Naive thymus-derived CD4-positive, alpha-beta T cell (primary cell): ENCODE measurements around the gene STPG1. TPM values are rescaled to one million over a fixed set of nuclear protein-coding genes. Genes with fewer than 3 reads are reported as not detected.
A peak's percentile ranks its signal among the peaks of the same experiment; 100 is the strongest.

Experiments used
- ATAC-seq: fragments of 150-1000 bp; cut with Tn5 transposase; 2 replicates; pipeline ENCODE4 v1.10.0; 2021; ENCODE audit warnings: mild to moderate bottlenecking, moderate library complexity
- CTCF ChIA-PET: fragments of 350-600 bp; sonication (Branson Sonifier 250); formaldehyde crosslinking; loops from one replicate; lab custom pipeline; 2021; ENCODE audit warnings: antibody characterized with exemption; lab: Charles Lee
- POLR2A ChIA-PET: fragments of 350-600 bp; sonication (Branson Sonifier 250); formaldehyde crosslinking; loops from one replicate; lab custom pipeline; 2021; ENCODE audit warnings: antibody characterized with exemption, inconsistent platforms; lab: Charles Lee
- DNase-seq, 9 donors: peaks; one replicate each; pipeline versions ENCODE4 v3.0.0 to v3.0.0-alpha.2; 2020 to 2022; ENCODE audit warnings: mixed read lengths in 1 of 9
- H3K27ac ChIP-seq: one replicate; pipeline ENCODE4 v1.7.0; 2013; ENCODE audit warnings: mild to moderate bottlenecking, low read depth, low read length, moderate library complexity
- H3K27me3 ChIP-seq, 2 donors: one replicate each; pipeline ENCODE4 v1.7.0; 2013; ENCODE audit warnings: low read length in 2 of 2, mild to moderate bottlenecking in 2 of 2, moderate library complexity in 2 of 2; ENCODE audit not compliant: control insufficient read depth in 2 of 2, insufficient read depth in 2 of 2
- H3K36me3 ChIP-seq, 3 experiments: 1 replicate in 2 of 3; 2 replicates in 1 of 3; pipeline ENCODE4 v1.7.0; 2013; ENCODE audit warnings: low read length in 3 of 3, mild to moderate bottlenecking in 3 of 3, moderate library complexity in 1 of 3; ENCODE audit not compliant: insufficient read depth in 3 of 3, control insufficient read depth in 2 of 3
- H3K4me1 ChIP-seq, 2 donors: one replicate each; pipeline ENCODE4 v1.7.0; 2013; ENCODE audit warnings: low read length in 2 of 2, mild to moderate bottlenecking in 2 of 2, moderate library complexity in 1 of 2; ENCODE audit not compliant: control insufficient read depth in 2 of 2, insufficient read depth in 2 of 2
- H3K4me3 ChIP-seq: 2 replicates; pipeline ENCODE4 v1.7.0; 2013; ENCODE audit warnings: mild to moderate bottlenecking, low read length
- H3K9me3 ChIP-seq, 3 experiments: 1 replicate in 2 of 3; 2 replicates in 1 of 3; pipeline ENCODE4 v1.7.0; 2013; ENCODE audit warnings: low read length in 3 of 3; ENCODE audit not compliant: control insufficient read depth in 2 of 3
- H3K27ac Mint-ChIP-seq, 9 donors: one replicate each; pipeline ENCODE4 v1.8.0; 2020 to 2022; ENCODE audit warnings: mixed read lengths in 9 of 9, mild to moderate bottlenecking in 8 of 9, moderate library complexity in 5 of 9, inconsistent platforms in 2 of 9
- H3K27me3 Mint-ChIP-seq, 5 donors: one replicate each; pipeline ENCODE4 v1.8.0; 2021 to 2022; ENCODE audit warnings: mixed read lengths in 5 of 5, mild to moderate bottlenecking in 1 of 5
- H3K36me3 Mint-ChIP-seq, 5 donors: one replicate each; pipeline ENCODE4 v1.8.0; 2020 to 2022; ENCODE audit warnings: mixed read lengths in 5 of 5, mild to moderate bottlenecking in 3 of 5, inconsistent platforms in 1 of 5
- H3K4me1 Mint-ChIP-seq, 7 donors: one replicate each; pipeline ENCODE4 v1.8.0; 2020 to 2022; ENCODE audit warnings: mixed read lengths in 7 of 7, mild to moderate bottlenecking in 3 of 7, inconsistent platforms in 1 of 7
- H3K4me3 Mint-ChIP-seq, 10 donors: one replicate each; pipeline ENCODE4 v1.8.0; 2020 to 2022; ENCODE audit warnings: mild to moderate bottlenecking in 10 of 10, mixed read lengths in 10 of 10, moderate library complexity in 6 of 10, inconsistent platforms in 2 of 10
- H3K9me3 Mint-ChIP-seq, 11 donors: one replicate each; pipeline ENCODE4 v1.8.0; 2020 to 2022; ENCODE audit warnings: mixed read lengths in 11 of 11, mild to moderate bottlenecking in 4 of 11, inconsistent platforms in 1 of 11, moderate library complexity in 1 of 11
- intact Hi-C, 2 donors: fragments of 100-400 bp; cut with micrococcal nuclease; formaldehyde crosslinking; loops; one replicate each; pipeline ENCODE4 v1.15.1; 2023
- polyA plus RNA-seq, 2 donors: library from polyadenylated mRNA; unstranded; fragments of 300-500 nt; fragmentation: Illumina TruSeq; gene quantifications; one replicate each; pipeline ENCODE4 v1.2.3, GENCODE V29; 2021
- total RNA-seq, 6 experiments: library from RNA in 5 of 6; stranded (reverse) in 5 of 6; gene quantifications; 1 replicate in 5 of 6; 2 replicates in 1 of 6; pipeline ENCODE4 v1.2.3 and lab custom pipeline; 2021 to 2026

Gene STPG1
- total and polyA plus RNA-seq, 7 experiments from 2014 or later = 3.1 to 10.1 (median 5.3) TPM

- intact Hi-C loops = no loop called here
- no peaks in the 10 kb centered on the region for H3K27me3 ChIP-seq
- Mint-ChIP-seq H3K4me1 (no peaks in the 10 kb centered on the region), H3K4me3 (no peak overlapping the region), H3K27me3 (no peaks in the 10 kb centered on the region), H3K27ac (no peak overlapping the region), H3K36me3 (peaks cover 0 to 44% (median 12%) of the 10 kb centered on the region in 5 donors), H3K9me3 (no peaks in the 10 kb centered on the region)
- no peaks in the 10 kb centered on the region for H3K4me1 ChIP-seq
- no peak for ATAC-seq
- ChIA-PET POLR2A (no interaction called here), CTCF (no interaction called here)
- H3K4me3 ChIP-seq = no peak overlapping the region
- no peaks in the 10 kb centered on the region for H3K9me3 ChIP-seq
- peaks cover 0 to 14% (median 0%) of the 10 kb centered on the region in 3 experiments for H3K36me3 ChIP-seq
- DNase-seq = no peak
- H3K27ac ChIP-seq = no peak overlapping the region
These were observed 38.4 kb downstream of the STPG1 start for GRCh38 chr1:24374891-24375786.

GRCh38 chr1:24373710-24374109 is 39.9 kb downstream of the STPG1 start:
- Histone ChIP-seq H3K9me3 (no peaks in the 10 kb centered on the region), H3K4me3 (no peak overlapping the region), H3K4me1 (no peaks in the 10 kb centered on the region), H3K27ac (no peak overlapping the region), H3K27me3 (no peaks in the 10 kb centered on the region), H3K36me3 (peaks cover 0 to 1% (median 0%) of the 10 kb centered on the region in 3 experiments)
- H3K4me3 Mint-ChIP-seq = no peak overlapping the region
- intact Hi-C loops = no loop called here
- ATAC-seq = no peak
- ChIA-PET CTCF (no interaction called here), POLR2A (no interaction called here)
- no peaks in the 10 kb centered on the region for H3K4me1 Mint-ChIP-seq
- H3K36me3 Mint-ChIP-seq = peaks cover 0 to 37% (median under 1%) of the 10 kb centered on the region in 5 donors
- DNase-seq = no peak
- H3K27me3 Mint-ChIP-seq = no peaks in the 10 kb centered on the region
- no peaks in the 10 kb centered on the region for H3K9me3 Mint-ChIP-seq
- H3K27ac Mint-ChIP-seq = no peak overlapping the region

GRCh38 chr1:24373044-24373443 is 40.5 kb downstream of the STPG1 start:
- H3K36me3 Mint-ChIP-seq = peaks cover 0 to 36% (median 0%) of the 10 kb centered on the region in 5 donors
- no peaks in the 10 kb centered on the region for H3K4me1 ChIP-seq
- H3K4me3 Mint-ChIP-seq = no peak overlapping the region
- no peaks in the 10 kb centered on the region for H3K4me1 Mint-ChIP-seq
- ChIA-PET POLR2A (no interaction called here), CTCF (no interaction called here)
- no peaks in the 10 kb centered on the region for H3K27me3 ChIP-seq
- H3K27ac ChIP-seq = no peak overlapping the region
- DNase-seq (no peak), ATAC-seq (peak; percentile 40)
- H3K27ac Mint-ChIP-seq = no peak overlapping the region
- intact Hi-C loops = no loop called here
- H3K9me3 ChIP-seq = no peaks in the 10 kb centered on the region
- no peaks in the 10 kb centered on the region for H3K36me3 ChIP-seq
- no peaks in the 10 kb centered on the region for H3K27me3 Mint-ChIP-seq
- H3K4me3 ChIP-seq = no peak overlapping the region
- H3K9me3 Mint-ChIP-seq = no peaks in the 10 kb centered on the region

- Histone ChIP-seq H3K27ac (no peak overlapping the region), H3K4me3 (no peak overlapping the region), H3K36me3 (peaks cover 0 to 4% (median 0%) of the 10 kb centered on the region in 3 experiments), H3K27me3 (no peaks in the 10 kb centered on the region), H3K9me3 (no peaks in the 10 kb centered on the region), H3K4me1 (no peaks in the 10 kb centered on the region)
- Mint-ChIP-seq H3K9me3 (no peaks in the 10 kb centered on the region), H3K27ac (no peak overlapping the region), H3K27me3 (no peaks in the 10 kb centered on the region), H3K4me3 (no peak overlapping the region), H3K4me1 (peaks cover 0 to 12% (median 0%) of the 10 kb centered on the region in 7 donors), H3K36me3 (peaks cover 0 to 39% (median 0%) of the 10 kb centered on the region in 5 donors)
- ATAC-seq (no peak), DNase-seq (no peak)
- intact Hi-C loops = no loop called here
- POLR2A ChIA-PET = interaction anchor here (0.6 kb wide), 1 partner anchor 483 kb away, joined by 3 read pairs; no protein-coding TSS in a partner anchor
- CTCF ChIA-PET = no interaction called here
These were observed 43.8 kb downstream of the STPG1 start for GRCh38 chr1:24369801-24370200.

- ATAC-seq = no peak
- Histone ChIP-seq H3K9me3 (no peaks in the 10 kb centered on the region), H3K36me3 (peaks cover 0 to 4% (median 0%) of the 10 kb centered on the region in 3 experiments), H3K27me3 (no peaks in the 10 kb centered on the region), H3K4me3 (no peak overlapping the region), H3K4me1 (no peaks in the 10 kb centered on the region), H3K27ac (no peak overlapping the region)
- no peaks in the 10 kb centered on the region for H3K27me3 Mint-ChIP-seq
- no peaks in the 10 kb centered on the region for H3K9me3 Mint-ChIP-seq
- ChIA-PET CTCF (interaction anchor here (0.6 kb wide), 1 partner anchor 12 kb away, joined by 3 read pairs; no protein-coding TSS in a partner anchor), POLR2A (no interaction called here)
- H3K27ac Mint-ChIP-seq = no peak overlapping the region
- H3K4me1 Mint-ChIP-seq = peaks cover 0 to 17% (median 0%) of the 10 kb centered on the region in 7 donors
- H3K36me3 Mint-ChIP-seq = peaks cover 0 to 35% (median 0%) of the 10 kb centered on the region in 5 donors
- DNase-seq = no peak
- H3K4me3 Mint-ChIP-seq = no peak overlapping the region
- intact Hi-C loops = no loop called here
These were observed 44.4 kb downstream of the STPG1 start for GRCh38 chr1:24369199-24369598.

GRCh38 chr1:24366707-24367106 is 46.9 kb downstream of the STPG1 start:
- DNase-seq = no peak
- Histone ChIP-seq H3K27ac (no peak overlapping the region), H3K9me3 (no peaks in the 10 kb centered on the region), H3K36me3 (peaks cover 0 to 4% (median 0%) of the 10 kb centered on the region in 3 experiments), H3K27me3 (no peaks in the 10 kb centered on the region), H3K4me3 (no peak overlapping the region), H3K4me1 (no peaks in the 10 kb centered on the region)
- Mint-ChIP-seq H3K27me3 (no peaks in the 10 kb centered on the region), H3K36me3 (peaks cover 0 to 31% (median 0%) of the 10 kb centered on the region in 5 donors), H3K4me1 (peaks cover 0 to 18% (median 0%) of the 10 kb centered on the region in 7 donors), H3K27ac (no peak overlapping the region), H3K9me3 (no peaks in the 10 kb centered on the region), H3K4me3 (no peak overlapping the region)
- ChIA-PET POLR2A (no interaction called here), CTCF (interaction anchor here (0.6 kb wide), 1 partner anchor 636 kb away, joined by 5 read pairs; no protein-coding TSS in a partner anchor)
- intact Hi-C loops = no loop called here
- ATAC-seq = no peak
